GM12878 (cell line): Measurements from ENCODE around the gene SLC24A4. TPM values are rescaled to one million over a fixed set of nuclear protein-coding genes. Genes with fewer than 3 reads are reported as not detected.

Source experiments
- ATAC-seq: fragments of 200-7000 bp; cut with Tn5 transposase; 3 replicates; pipeline ENCODE4 v1.9.1; 2020; ENCODE audit warnings: mild to moderate bottlenecking, moderate library complexity
- BruUV-seq: library from RNA; stranded (reverse); fragments of 400-500 nt; replicated peaks from 2 replicates; lab custom pipeline; 2021; lab: Mats Ljungman, UMichigan
- CTCF ChIA-PET: fragments of 300-600 bp; sonication (Branson Sonifier 250); formaldehyde crosslinking; extraction: SDS; loops from one replicate; lab custom pipeline; 2021; ENCODE audit warnings: inconsistent platforms; lab: Yijun Ruan, JAX
- POLR2A ChIA-PET: fragments of 350-600 bp; formaldehyde crosslinking; extraction: SDS; loops from one replicate; lab custom pipeline; 2021; ENCODE audit warnings: inconsistent platforms; lab: Charles Lee
- RAD21 ChIA-PET: fragments of 300-600 bp; sonication (Branson Sonifier 250); formaldehyde crosslinking; loops from one replicate; lab custom pipeline; 2023; ENCODE audit warnings: antibody characterized with exemption; ENCODE audit not compliant: unreplicated experiment; lab: Charles Lee
- SMC1A ChIA-PET: fragments of 300-600 bp; sonication (Branson Sonifier 250); formaldehyde crosslinking; loops from one replicate; lab custom pipeline; 2023; ENCODE audit not compliant: unreplicated experiment, uncharacterized antibody; lab: Charles Lee
- DNase-seq: peaks from one replicate; pipeline ENCODE4 v3.0.0-alpha.2; 2011; ENCODE audit warnings: low read depth, low spot score
- FAIRE-seq: peaks from 3 replicates; lab custom pipeline; 2011; peaks lifted over from hg19 to GRCh38; lab: Jason Lieb, UNC
- H2AFZ ChIP-seq: 2 replicates; pipeline ENCODE4 v1.6.0; 2011; ENCODE audit warnings: low read depth, low read length, control low read depth; ENCODE audit not compliant: control insufficient read depth
- H3K27ac ChIP-seq: 2 replicates; pipeline ENCODE4 v1.5.1; 2011; ENCODE audit warnings: control low read depth; ENCODE audit not compliant: control insufficient read depth, insufficient read depth
- H3K27me3 ChIP-seq, 2 experiments: replicated peaks in 1 of 2; 2 replicates each; pipeline versions ENCODE4 v1.6.0 to v1.6.1; 2011; ENCODE audit warnings: low read length in 1 of 2; ENCODE audit not compliant: control insufficient read depth in 2 of 2, insufficient read depth in 2 of 2
- H3K36me3 ChIP-seq, 2 experiments: 2 replicates each; pipeline ENCODE4 v1.5.1; 2011; ENCODE audit warnings: low read length in 1 of 2; ENCODE audit not compliant: control insufficient read depth in 2 of 2, insufficient read depth in 2 of 2
- H3K4me1 ChIP-seq: 2 replicates; pipeline ENCODE4 v1.6.1; 2011; ENCODE audit warnings: mild to moderate bottlenecking, low read length, moderate library complexity, mixed read lengths; ENCODE audit not compliant: control insufficient read depth, insufficient read depth
- H3K4me2 ChIP-seq: 2 replicates; pipeline ENCODE4 v1.6.0; 2011; ENCODE audit warnings: control low read depth; ENCODE audit not compliant: control insufficient read depth, insufficient read depth
- H3K4me3 ChIP-seq: fragments of 200-600 bp; sonication (generic); 2 replicates; pipeline ENCODE4 v1.5.1; 2016
- H3K79me2 ChIP-seq: 2 replicates; pipeline ENCODE4 v1.6.0; 2011; ENCODE audit warnings: low read length; ENCODE audit not compliant: control insufficient read depth, insufficient read depth
- H3K9ac ChIP-seq: 2 replicates; pipeline ENCODE4 v1.8.0; 2011; ENCODE audit warnings: low read length, control low read depth, mixed read lengths; ENCODE audit not compliant: control insufficient read depth, insufficient read depth
- H3K9me3 ChIP-seq: replicated peaks from 3 replicates; pipeline ENCODE4 v1.5.1; 2011; ENCODE audit warnings: mild to moderate bottlenecking, low read length; ENCODE audit not compliant: control insufficient read depth, insufficient read depth
- H4K20me1 ChIP-seq: 2 replicates; pipeline ENCODE4 v1.6.0; 2011; ENCODE audit not compliant: control insufficient read depth, insufficient read depth
- HCFC1 ChIP-seq: fragments of 150-350 bp; IDR thresholded peaks from 2 replicates; pipeline ENCODE4 v1.6.1; 2014; ENCODE audit warnings: low read length
- MYB ChIP-seq: fragments of 150-350 bp; IDR thresholded peaks from 2 replicates; pipeline ENCODE4 v1.6.1; 2014; ENCODE audit warnings: mild to moderate bottlenecking, low read depth, low read length, borderline replicate concordance
- POLR2A ChIP-seq: IDR thresholded peaks from 2 replicates; pipeline ENCODE4 v1.6.1; 2011; ENCODE audit warnings: low read depth, mild to moderate bottlenecking, low read length
- SKIL ChIP-seq: fragments of 450-650 bp; IDR thresholded peaks from 2 replicates; pipeline ENCODE4 v1.6.1; 2017; ENCODE audit warnings: mild to moderate bottlenecking, low read depth, inconsistent platforms; ENCODE audit not compliant: poor library complexity, severe bottlenecking
- WGBS: methylation state at CpG from one replicate; pipeline ENCODE4 v1.1.6; 2016; ENCODE audit warnings: low lambda C conversion rate; ENCODE audit not compliant: insufficient replicate concordance, insufficient coverage; ENCODE audit errors: missing lambda C conversion rate; 5-methylcytosine and 5-hydroxymethylcytosine counted together
- in situ Hi-C: fragments of 300-500 bp; cut with MboI; formaldehyde crosslinking; loops from 9 replicates; pipeline ENCODE4 v1.14.3; 2018; ENCODE audit warnings: mixed read lengths
- intact Hi-C: fragments of 100-400 bp; cut with micrococcal nuclease; formaldehyde crosslinking; loops from one replicate; pipeline ENCODE4 v1.14.2; 2022; ENCODE audit not compliant: unreplicated experiment
- polyA plus RNA-seq, 11 experiments: library from polyadenylated mRNA; depleted of rRNA in 4 of 11; unstranded in 6 of 11; stranded (reverse) in 5 of 11; fragments of >200 nt; fragmentation: Nextera tagmentation in 4 of 11; fragmentation: Illumina TruSeq in 1 of 11; extraction: Ambion mirVana in 4 of 11; extraction: Trizol in 1 of 11; gene quantifications; 1 replicate in 1 of 11; 2 replicates in 10 of 11; pipeline versions ENCODE4 v1.2.1 to v1.2.3, GENCODE V29; 2011 to 2016; ENCODE audit warnings: inconsistent platforms in 2 of 11, missing spikeins in 2 of 11, low read depth in 1 of 11
- total RNA-seq, 4 experiments: library from RNA; depleted of rRNA in 3 of 4; stranded (reverse); fragments of >200 nt in 3 of 4; fragmentation: Illumina TruSeq in 1 of 4; extraction: Trizol in 1 of 4; gene quantifications; 2 replicates each; pipeline versions ENCODE4 v1.2.1 to v1.2.3, GENCODE V29; 2013 to 2021
- TF ChIP-seq, protein P1 (sequence below): fragments of 150-350 bp; IDR thresholded peaks from 2 replicates; pipeline ENCODE4 v1.6.1; 2014; ENCODE audit warnings: mild to moderate bottlenecking, low read depth, low read length

The SLC24A4 gene
- total and polyA plus RNA-seq, 10 of the 15 experiments (the other 5 are each of a cell fraction or from before 2014, with no cell fraction given): under 0.01 to 0.46 (median 0.04) TPM; not detected in 5

DNA sequence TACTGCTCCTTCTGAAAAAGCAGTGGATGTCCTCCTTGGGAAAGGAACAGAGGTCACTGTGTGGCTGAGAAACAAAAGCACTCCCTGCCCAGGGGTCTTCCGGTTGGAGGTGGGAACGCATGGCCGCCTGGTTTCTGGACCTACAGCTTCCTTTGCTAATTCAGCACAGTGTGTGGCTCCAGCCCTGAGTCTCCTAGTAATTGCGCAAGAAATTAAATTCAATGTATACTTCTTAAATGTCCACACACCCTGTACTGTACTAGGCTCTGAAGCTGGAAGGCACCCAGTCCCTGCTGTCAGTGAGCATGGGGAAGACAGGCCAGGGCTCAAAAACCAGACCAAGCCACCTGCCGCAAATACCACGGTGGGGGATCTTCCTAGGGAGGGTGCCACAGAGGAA lies 13.4 kb downstream of the SLC24A4 start (continued):
- TF ChIP-seq, protein P1, sequence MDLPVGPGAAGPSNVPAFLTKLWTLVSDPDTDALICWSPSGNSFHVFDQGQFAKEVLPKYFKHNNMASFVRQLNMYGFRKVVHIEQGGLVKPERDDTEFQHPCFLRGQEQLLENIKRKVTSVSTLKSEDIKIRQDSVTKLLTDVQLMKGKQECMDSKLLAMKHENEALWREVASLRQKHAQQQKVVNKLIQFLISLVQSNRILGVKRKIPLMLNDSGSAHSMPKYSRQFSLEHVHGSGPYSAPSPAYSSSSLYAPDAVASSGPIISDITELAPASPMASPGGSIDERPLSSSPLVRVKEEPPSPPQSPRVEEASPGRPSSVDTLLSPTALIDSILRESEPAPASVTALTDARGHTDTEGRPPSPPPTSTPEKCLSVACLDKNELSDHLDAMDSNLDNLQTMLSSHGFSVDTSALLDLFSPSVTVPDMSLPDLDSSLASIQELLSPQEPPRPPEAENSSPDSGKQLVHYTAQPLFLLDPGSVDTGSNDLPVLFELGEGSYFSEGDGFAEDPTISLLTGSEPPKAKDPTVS: no peak
- TF ChIP-seq POLR2A (no peak), SKIL (no peak)

- no peak overlapping the region for H2AFZ ChIP-seq
- SMC1A ChIA-PET: interaction anchor here (1.7 kb wide), 1 partner anchor 13 kb away, joined by 7 read pairs; no protein-coding TSS in a partner anchor
- H3K36me3 ChIP-seq: no peaks in the 10 kb centered on the region
- no peaks in the 10 kb centered on the region for H3K4me1 ChIP-seq
- intact Hi-C loops: no loop called here
- no peak overlapping the region for H3K9ac ChIP-seq
- in situ Hi-C loops: no loop called here
- H3K27me3 ChIP-seq: peaks cover 2 to 3% of the 10 kb centered on the region in 2 experiments; a peak in 2 of 4 replicates
- H3K4me2 ChIP-seq: no peak overlapping the region
- TF ChIP-seq MYB (no peak), HCFC1 (no peak)
- TF ChIP-seq, all 136 proteins: peak for 0
- H3K9me3 ChIP-seq: no peaks in the 10 kb centered on the region; the same call in 2 of the 3 replicates
- no peaks in the 10 kb centered on the region for H3K79me2 ChIP-seq
- ChIA-PET POLR2A (no interaction called here), CTCF (interaction anchor here (3.0 kb wide), 1 partner anchor 13 kb away, joined by 17 read pairs; no protein-coding TSS in a partner anchor), RAD21 (interaction anchor here (1.7 kb wide), 1 partner anchor 12 kb away, joined by 6 read pairs; no protein-coding TSS in a partner anchor)
- 73% methylated on average over 12 of the region's 12 CpGs for WGBS
- ATAC-seq: no peak
- H4K20me1 ChIP-seq: no peaks in the 10 kb centered on the region
- H3K4me3 ChIP-seq: no peak overlapping the region
- no peak for DNase-seq
- no peak for FAIRE-seq
- H3K27ac ChIP-seq: no peak overlapping the region
- no TSS peak for BruUV-seq
These were observed 16.5 kb downstream of the SLC24A4 start for GRCh38 chr14:92339426-92339825.
